Panc1 (cell line): ENCODE data around the gene KBTBD8.

Experiments
- POLR2AphosphoS5 ChIP-seq: IDR thresholded peaks from 2 replicates; pipeline ENCODE4 v1.6.1; 2012; ENCODE audit warnings: mild to moderate bottlenecking, low read depth, low read length, moderate library complexity
- TF ChIP-seq, protein P1 (sequence below): fragments of 450-650 bp; IDR thresholded peaks from 2 replicates; pipeline ENCODE4 v1.5.1; 2017; ENCODE audit warnings: mild to moderate bottlenecking

- TF ChIP-seq, protein P1, sequence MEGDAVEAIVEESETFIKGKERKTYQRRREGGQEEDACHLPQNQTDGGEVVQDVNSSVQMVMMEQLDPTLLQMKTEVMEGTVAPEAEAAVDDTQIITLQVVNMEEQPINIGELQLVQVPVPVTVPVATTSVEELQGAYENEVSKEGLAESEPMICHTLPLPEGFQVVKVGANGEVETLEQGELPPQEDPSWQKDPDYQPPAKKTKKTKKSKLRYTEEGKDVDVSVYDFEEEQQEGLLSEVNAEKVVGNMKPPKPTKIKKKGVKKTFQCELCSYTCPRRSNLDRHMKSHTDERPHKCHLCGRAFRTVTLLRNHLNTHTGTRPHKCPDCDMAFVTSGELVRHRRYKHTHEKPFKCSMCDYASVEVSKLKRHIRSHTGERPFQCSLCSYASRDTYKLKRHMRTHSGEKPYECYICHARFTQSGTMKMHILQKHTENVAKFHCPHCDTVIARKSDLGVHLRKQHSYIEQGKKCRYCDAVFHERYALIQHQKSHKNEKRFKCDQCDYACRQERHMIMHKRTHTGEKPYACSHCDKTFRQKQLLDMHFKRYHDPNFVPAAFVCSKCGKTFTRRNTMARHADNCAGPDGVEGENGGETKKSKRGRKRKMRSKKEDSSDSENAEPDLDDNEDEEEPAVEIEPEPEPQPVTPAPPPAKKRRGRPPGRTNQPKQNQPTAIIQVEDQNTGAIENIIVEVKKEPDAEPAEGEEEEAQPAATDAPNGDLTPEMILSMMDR: no peak
- TF ChIP-seq POLR2AphosphoS5: no peak
These were observed 45.8 kb upstream of the KBTBD8 start for GRCh38 chr3:66952357-66952756.
